HG03442 (cell line): ENCODE measurements around the gene SLC38A1.
"Not testable (repeated sequence)": the region's sequence is repeated elsewhere in the genome, so short reads cannot be mapped to it uniquely, and the experiment has no call there.

Source experiments
- ATAC-seq: cut with Tn5 transposase; IDR thresholded peaks from one replicate; pipeline ENCODE4 v1.9.1; 2021; ENCODE audit warnings: mild to moderate bottlenecking, moderate library complexity; ENCODE audit not compliant: unreplicated experiment

SLC38A1 gene

GRCh38 chr12:46268583-46269428, at the start of gene SLC38A1:
TSS of gene SLC38A1 (minus strand) at chr12:46269043. CDS start at chr12:46239800, 29,243 bp downstream.
- peak; percentile 62 for ATAC-seq

GRCh38 chr12:46318037-46318436, 49.2 kb upstream of the SLC38A1 start:
- no peak for ATAC-seq

GRCh38 chr12:46304070-46304469, 35.2 kb upstream of the SLC38A1 start:
- no peak for ATAC-seq

- no peak for ATAC-seq
Observed at GRCh38 chr12:46303039-46303666, 34.3 kb upstream of the SLC38A1 start.

- no peak for ATAC-seq
Observed at GRCh38 chr12:46300910-46301309, 32.1 kb upstream of the SLC38A1 start.

- no peak for ATAC-seq
Observed at GRCh38 chr12:46299851-46300250, 31.0 kb upstream of the SLC38A1 start.

- no peak for ATAC-seq
Observed at GRCh38 chr12:46298261-46298660, 29.4 kb upstream of the SLC38A1 start.

- no peak for ATAC-seq
Observed at GRCh38 chr12:46296822-46297221, 28.0 kb upstream of the SLC38A1 start.

GRCh38 chr12:46292754-46293402, 24.0 kb upstream of the SLC38A1 start:
- no peak for ATAC-seq

- ATAC-seq: not testable (repeated sequence)
Observed at GRCh38 chr12:46291953-46292352, 23.1 kb upstream of the SLC38A1 start.

- not testable (repeated sequence) for ATAC-seq
Observed at GRCh38 chr12:46285177-46285576, 16.3 kb upstream of the SLC38A1 start.

GRCh38 chr12:46282829-46283228, 14.0 kb upstream of the SLC38A1 start:
- no peak for ATAC-seq

- no peak for ATAC-seq
Observed at GRCh38 chr12:46276756-46277155, 7.9 kb upstream of the SLC38A1 start.

GRCh38 chr12:46271863-46272262, 3.0 kb upstream of the SLC38A1 start:
- ATAC-seq: no peak

GRCh38 chr12:46269429-46270241, 792 bp upstream of the SLC38A1 start:
- ATAC-seq: peak; percentile 16

GRCh38 chr12:46267825-46268582, 839 bp downstream of the SLC38A1 start:
- no peak for ATAC-seq

GRCh38 chr12:46267575-46267824, 1.3 kb downstream of the SLC38A1 start:
- no peak for ATAC-seq

- no peak for ATAC-seq
Observed at GRCh38 chr12:46266869-46267574, 1.8 kb downstream of the SLC38A1 start.

GRCh38 chr12:46266382-46266791, 2.5 kb downstream of the SLC38A1 start:
- no peak for ATAC-seq

GRCh38 chr12:46265734-46266133, 3.1 kb downstream of the SLC38A1 start:
- ATAC-seq: no peak
